Fibroblast of mammary gland (primary cell): ENCODE data around the gene TBC1D1.

Source experiments
- DNase-seq: peaks from one replicate; pipeline ENCODE4 v3.0.0-alpha.2; 2010; ENCODE audit warnings: low read depth
- H3K4me3 ChIP-seq: 2 replicates; pipeline ENCODE4 v1.5.1; 2011; ENCODE audit warnings: low read depth, mild to moderate bottlenecking, low read length, moderate library complexity; ENCODE audit not compliant: control insufficient read depth
- CTCF ChIP-seq: conservative IDR thresholded peaks from 2 replicates; pipeline ENCODE4 v1.5.1; 2011; ENCODE audit warnings: low read depth, low read length, inconsistent platforms; ENCODE audit not compliant: control insufficient read depth, insufficient read depth

Gene TBC1D1

GRCh38 chr4:38095691-38096090, 204.8 kb downstream of the TBC1D1 start:
- TF ChIP-seq CTCF = no peak
- H3K4me3 ChIP-seq = no peak overlapping the region
- no peak for DNase-seq

- no peak for TF ChIP-seq CTCF
- no peak for DNase-seq
- H3K4me3 ChIP-seq = no peak overlapping the region
Measured at GRCh38 chr4:38097818-38098217, 206.9 kb downstream of the TBC1D1 start.

GRCh38 chr4:38099020-38099600, 208.2 kb downstream of the TBC1D1 start:
- DNase-seq = peak; percentile 42
- no peak overlapping the region for H3K4me3 ChIP-seq
- TF ChIP-seq CTCF = no peak

GRCh38 chr4:38099908-38100407, 209.1 kb downstream of the TBC1D1 start:
- TF ChIP-seq CTCF = no peak
- no peak overlapping the region for H3K4me3 ChIP-seq
- peak; percentile 77 for DNase-seq

- TF ChIP-seq CTCF = no peak
- DNase-seq = no peak
- H3K4me3 ChIP-seq = no peak overlapping the region
Measured at GRCh38 chr4:38100474-38101255, 209.8 kb downstream of the TBC1D1 start.

- DNase-seq = no peak
- TF ChIP-seq CTCF = no peak
- H3K4me3 ChIP-seq = no peak overlapping the region
Measured at GRCh38 chr4:38101563-38101962, 210.7 kb downstream of the TBC1D1 start.
